HUDEP-2 (cell line): ENCODE measurements around the gene RNASEH2B.
A peak's percentile ranks its signal among the peaks of the same experiment; 100 is the strongest.

Experiments
- DNase-seq, 76 experiments: peaks; one replicate each; lab custom pipeline; 2025; ENCODE audit not compliant: unreplicated experiment in 76 of 76; lab: John Stamatoyannopoulos, UW

Gene RNASEH2B

DNA sequence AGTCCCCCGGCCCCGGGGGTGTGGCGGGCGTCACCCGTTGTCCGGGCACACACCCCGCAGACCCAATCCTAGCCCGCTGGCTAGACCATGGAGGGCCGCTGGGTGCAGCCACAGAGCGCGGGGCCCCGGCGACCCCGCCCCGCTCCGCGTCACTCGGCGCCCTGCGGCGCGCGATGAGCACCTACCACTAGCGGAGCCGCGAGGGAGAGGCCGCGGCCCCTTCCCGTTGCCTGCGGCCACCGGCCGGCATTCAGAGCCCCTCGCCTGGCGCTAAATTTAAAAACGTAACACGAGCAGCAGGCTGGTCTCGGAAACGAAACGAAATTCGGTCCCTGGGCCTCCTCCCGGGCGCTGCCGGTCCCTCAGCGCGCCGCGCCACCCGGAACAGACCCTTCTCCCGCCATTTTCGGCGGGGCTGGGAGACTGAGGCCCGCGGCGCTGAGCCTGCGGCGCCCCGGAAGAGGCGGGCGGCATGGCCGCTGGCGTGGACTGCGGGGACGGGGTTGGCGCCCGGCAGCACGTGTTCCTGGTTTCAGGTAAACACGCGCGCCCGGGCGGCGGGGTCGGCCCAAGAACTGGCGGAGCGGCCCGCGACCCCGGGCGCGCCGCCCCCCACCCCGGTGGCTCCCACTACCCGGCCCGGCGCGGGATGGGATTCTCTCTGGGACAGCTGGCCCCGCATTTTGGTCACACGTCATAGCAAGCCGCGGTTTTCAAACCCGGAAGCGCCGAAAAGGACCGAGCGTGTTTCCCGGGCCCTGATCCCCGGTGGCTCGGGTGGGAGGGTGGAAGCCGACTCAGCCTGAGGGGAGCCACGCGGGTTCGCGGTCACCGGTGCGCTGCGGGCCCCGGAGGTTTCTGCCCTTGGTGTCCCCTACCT is at the start of gene RNASEH2B:
TSS of gene RNASEH2B (plus strand) at position 187 of the 880 bp plus-strand sequence. CDS start at position 473, 286 bp downstream.
- DNase-seq = peak in 73 of 76 experiments; percentile 10 to 77 (median 60)

- DNase-seq = no peak
Observed at GRCh38 chr13:50864492-50864891, 45.1 kb upstream of the RNASEH2B start.

- DNase-seq = no peak
Observed at GRCh38 chr13:50866817-50867636, 42.6 kb upstream of the RNASEH2B start.

- no peak for DNase-seq
Observed at GRCh38 chr13:50867637-50867945, 42.0 kb upstream of the RNASEH2B start.

- no peak for DNase-seq
Observed at GRCh38 chr13:50871405-50871804, 38.2 kb upstream of the RNASEH2B start.

GRCh38 chr13:50873467-50873866 is 36.1 kb upstream of the RNASEH2B start:
- no peak for DNase-seq

DNA sequence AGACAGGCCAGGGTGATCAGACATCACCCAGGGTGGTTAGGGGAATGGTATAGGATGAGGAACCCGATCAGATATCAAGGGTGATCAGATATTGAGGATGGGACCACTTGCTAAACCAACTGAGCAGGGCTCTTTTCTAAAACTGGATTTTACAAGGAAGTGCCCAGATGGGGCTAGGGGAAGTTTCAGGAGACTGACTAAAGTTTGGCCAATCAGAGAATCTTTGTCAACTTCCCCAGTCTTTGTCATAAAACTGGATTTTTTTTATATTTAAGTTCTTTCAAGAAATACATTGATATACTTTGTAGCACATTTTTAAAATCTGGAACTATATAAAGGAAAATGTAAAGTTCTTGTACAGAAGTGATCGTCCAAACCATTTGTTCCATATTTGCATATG is 35.6 kb upstream of the RNASEH2B start:
- DNase-seq = no peak

GRCh38 chr13:50882816-50883435 is 26.7 kb upstream of the RNASEH2B start:
- no peak for DNase-seq

GRCh38 chr13:50883728-50884127 is 25.9 kb upstream of the RNASEH2B start:
- DNase-seq = no peak

DNA sequence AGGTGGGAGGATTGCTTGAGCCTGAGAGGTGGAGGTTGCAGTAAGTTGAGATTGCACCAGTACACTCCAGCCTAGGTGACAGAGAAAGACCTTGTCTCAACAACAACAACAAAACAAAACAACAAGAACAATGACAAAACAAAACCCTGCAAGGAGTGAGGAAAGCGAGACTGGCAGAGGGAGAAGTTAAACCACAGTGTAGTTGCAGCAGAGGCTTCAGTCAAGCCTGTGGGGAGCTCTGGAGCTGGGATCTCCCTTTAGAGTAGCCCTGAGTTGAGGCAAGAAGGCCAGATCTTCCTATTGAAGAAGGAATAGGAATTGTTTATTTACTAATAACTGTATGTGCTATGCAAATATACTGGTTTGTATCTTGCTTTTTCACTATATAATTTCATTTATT is 25.3 kb upstream of the RNASEH2B start:
- no peak for DNase-seq

DNA sequence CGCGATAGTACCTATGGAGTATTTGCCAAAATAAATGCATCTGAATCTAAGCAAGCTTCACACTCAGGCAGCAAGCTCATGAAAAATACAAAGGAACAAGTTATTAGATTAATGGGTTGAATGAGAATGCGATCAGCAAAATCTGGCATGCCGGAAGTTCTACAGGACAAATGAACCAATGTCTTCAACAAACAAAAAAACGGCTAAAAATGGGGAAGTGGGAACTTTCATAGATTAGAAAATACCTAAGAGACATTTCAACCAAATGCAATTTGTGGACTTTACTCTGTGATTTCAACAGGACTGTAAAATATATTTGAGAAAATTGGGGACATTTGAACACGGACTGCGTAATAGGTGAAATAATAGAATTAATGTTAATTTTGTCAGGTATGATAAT is 22.4 kb upstream of the RNASEH2B start:
- DNase-seq = no peak

DNA sequence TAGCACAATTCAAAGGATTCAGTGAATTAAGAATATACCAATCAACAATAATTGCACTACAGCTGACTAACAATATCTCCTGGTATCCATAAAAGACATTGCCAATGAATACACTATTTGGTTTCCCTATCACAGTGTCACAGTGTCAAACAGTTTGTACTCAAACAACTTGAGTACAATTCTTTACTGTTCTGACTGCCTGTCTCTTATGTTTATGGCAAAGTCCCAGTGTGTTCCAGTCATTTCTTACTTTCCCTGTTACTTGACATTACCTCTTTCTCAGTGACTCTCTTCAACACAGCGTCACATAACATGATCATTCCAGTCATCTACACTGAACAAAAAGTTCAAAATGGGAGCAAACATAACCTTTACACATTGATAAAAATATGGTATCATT is 21.2 kb upstream of the RNASEH2B start:
- no peak for DNase-seq

- no peak for DNase-seq
Observed at GRCh38 chr13:50889317-50889716, 20.3 kb upstream of the RNASEH2B start.

DNA sequence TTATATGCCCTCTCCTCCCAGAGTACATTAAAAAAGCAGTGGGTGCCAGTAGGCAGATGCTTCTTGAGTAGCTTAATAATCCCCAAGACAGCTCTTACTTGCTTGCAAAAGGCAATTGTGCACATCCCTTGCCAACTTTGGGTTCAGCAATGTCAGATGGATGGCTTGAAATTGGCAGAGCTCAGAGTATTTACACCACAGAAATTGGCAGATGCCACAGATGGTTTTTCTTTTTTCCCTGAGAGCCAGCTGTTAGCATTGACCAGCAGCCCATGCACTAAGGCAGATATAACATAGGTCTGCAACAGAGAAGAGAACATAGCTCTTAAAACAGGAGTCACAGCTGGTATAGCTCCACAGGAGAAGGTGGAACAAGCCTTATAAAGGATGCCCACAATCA is 18.4 kb upstream of the RNASEH2B start:
- DNase-seq = no peak

- DNase-seq = no peak
Observed at GRCh38 chr13:50892210-50892944, 17.2 kb upstream of the RNASEH2B start.

DNA sequence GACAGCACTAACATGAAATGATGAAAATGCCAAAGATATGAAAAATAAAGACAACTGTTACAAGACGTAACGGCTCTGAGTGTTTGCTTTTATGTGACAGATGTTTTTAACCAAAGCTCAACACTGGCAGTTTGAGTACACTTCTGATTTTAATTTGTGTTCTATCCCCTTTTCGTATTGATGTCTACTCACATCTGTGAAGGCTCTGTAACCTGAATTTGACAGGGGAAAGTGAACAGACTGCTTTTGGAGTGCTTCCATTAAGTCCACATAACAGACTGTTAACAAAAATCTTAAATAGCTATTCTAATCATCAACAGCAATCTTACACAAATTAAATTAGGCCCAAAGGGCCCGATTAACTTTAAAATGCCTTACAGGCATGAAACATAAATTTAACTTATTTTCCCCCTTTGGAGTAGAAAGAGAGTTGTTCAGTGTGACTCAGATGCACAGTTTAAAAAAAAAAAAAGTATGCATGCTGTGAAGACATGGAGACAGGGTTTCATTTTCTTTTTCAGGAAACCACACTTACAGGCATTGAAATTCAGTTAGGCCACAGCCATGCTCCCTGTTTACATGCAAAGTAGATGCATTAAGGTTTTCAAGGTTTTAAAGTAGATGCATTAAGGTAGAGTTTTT is 16.3 kb upstream of the RNASEH2B start:
- DNase-seq = no peak

DNA sequence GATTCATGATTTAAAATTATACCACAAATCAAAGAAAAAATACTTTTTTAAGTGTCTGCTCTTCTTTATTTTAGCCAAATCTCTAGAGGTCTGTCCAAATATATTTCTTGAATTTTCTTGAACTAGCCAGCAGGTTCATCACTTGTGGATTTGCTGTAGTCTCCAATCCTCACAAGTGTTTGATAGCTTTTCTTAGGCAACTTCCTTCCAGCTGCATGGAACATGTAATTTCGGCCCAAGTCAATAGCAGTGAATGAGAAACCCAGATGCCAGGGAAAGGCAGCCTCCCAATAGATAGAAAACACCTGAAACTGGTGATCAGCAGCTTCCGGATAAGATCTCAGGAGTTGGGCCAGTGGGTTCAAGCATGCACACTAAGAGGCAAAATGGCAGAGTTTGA is 15.6 kb upstream of the RNASEH2B start:
- no peak for DNase-seq

DNA sequence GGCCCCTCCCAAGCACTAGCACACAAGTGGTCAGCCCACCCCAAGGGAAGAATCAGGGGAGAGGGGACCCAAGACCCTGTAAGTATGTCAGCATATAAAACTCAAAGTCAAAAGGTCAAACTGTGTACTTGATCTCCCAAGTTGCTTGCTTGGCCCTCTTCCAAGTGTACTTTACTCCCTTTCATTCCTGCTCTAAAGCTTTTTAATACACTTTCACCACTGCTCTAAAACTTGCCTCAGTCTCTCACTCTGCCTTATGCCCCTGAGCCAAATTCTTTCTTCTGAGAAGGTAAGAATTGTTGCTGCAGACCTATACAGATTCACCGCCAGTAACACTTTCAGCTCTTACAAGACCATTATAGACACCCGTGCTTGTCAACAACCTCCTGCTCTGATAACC is 15.1 kb upstream of the RNASEH2B start:
- no peak for DNase-seq

- DNase-seq = no peak
Observed at GRCh38 chr13:50898338-50898737, 11.3 kb upstream of the RNASEH2B start.

DNA sequence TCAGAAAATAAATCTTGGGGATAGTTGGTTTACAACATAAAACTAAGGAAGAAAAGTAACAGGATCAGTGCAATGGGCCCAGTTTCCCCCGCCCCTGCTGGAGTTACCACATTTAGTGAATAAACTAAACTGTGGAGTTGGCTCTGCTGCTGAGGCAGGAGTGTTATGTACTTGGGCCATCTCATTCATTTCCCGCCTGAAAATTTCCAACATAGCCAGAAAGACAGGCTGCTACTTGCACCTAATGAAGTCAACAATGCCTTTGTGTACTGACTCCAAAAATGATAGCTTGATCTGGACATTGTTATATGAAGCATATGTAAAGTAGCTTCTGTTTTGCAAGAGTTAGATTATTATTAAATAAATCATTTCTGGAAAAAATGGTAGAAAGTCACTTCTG is 7.9 kb upstream of the RNASEH2B start:
- DNase-seq = no peak
